GM19324 (cell line): ENCODE results near the gene HNF1A.

Experiments used
- ATAC-seq: cut with Tn5 transposase; IDR thresholded peaks from one replicate; pipeline ENCODE4 v1.9.1; 2021; ENCODE audit warnings: mild to moderate bottlenecking, moderate library complexity; ENCODE audit not compliant: unreplicated experiment, low FRiP score

The HNF1A gene

GRCh38 chr12:120956579-120957300 is 21.6 kb upstream of the HNF1A start:
- no peak for ATAC-seq

DNA sequence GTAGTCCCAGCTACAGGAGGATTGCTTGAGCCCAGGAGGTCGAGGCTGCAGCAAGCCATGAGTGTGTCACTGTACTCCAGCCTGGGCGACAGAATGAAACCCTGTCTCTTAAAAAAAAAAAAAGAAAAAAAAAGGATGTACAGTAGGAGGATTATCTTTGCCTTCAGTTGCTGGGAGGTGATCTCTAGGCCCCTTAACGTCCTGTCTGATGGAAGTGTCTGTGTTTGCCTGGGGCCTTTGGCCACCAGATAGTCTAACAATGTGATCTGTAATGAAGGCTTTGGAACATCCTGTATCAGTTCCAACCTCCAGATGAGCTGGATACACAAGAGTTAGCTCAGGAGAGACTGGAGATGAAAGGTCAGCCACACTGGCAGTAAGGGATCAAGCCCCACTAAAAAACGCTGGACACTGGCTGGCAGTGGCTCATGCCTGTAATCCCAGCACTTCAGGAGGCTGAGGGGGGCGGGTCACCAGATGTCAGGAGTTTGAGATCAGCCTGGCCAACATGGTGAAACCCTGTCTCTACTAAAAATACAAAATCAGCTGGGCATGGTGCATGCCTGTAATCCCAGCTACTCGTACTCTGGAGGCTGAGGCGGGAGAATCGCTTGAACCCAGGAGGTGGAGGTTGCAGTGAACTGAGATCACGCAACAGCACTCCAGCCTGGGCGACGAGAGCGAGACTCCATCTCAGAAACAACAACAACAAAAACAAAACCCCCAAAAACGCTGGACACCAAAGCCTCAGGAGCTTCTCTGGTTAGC is 19.0 kb upstream of the HNF1A start:
- ATAC-seq = no peak

DNA sequence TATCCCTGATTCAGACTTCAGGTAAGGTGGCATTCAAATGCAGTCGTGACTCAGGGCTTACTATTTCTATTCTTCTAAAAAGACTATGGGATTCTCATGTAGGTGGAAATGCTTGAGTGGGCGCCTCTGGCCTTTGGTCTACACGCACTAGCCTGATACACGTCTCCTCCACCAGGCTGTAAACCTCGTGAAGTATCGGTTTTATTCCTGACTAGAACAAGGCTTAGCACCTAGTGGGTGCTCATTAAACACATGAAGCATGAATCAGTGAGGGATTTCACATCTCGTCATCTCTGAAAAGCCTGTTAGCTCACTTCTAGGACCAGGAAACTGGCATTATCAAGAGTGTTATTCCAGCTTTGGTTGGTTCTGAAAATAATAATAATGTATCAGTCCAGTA is 17.7 kb upstream of the HNF1A start:
- ATAC-seq = no peak

- ATAC-seq = no peak
These were observed 16.5 kb upstream of the HNF1A start for GRCh38 chr12:120961604-120962531.

- ATAC-seq = no peak
These were observed 15.8 kb upstream of the HNF1A start for GRCh38 chr12:120962532-120963020.

DNA sequence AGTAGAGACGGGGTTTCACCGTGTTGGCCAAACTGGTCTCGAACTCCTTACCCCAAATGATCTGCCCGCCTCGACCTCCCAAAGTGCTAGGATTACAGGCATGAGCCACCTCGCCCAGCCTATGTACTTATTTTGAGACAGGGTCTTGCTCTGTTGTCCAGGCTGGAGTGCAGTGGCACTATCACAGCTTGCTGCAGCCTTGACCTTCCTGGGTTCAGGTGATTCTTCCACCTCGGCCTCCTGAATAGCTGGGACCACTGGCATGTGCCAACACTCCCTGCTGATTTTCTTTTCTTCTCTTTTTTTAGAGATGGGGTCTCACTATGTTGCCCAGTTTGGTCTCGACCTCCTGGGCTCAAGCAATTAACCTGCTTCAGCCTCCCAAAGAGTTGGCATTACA is 14.0 kb upstream of the HNF1A start:
- ATAC-seq = no peak

GRCh38 chr12:120965534-120966091 is 12.7 kb upstream of the HNF1A start:
- no peak for ATAC-seq

DNA sequence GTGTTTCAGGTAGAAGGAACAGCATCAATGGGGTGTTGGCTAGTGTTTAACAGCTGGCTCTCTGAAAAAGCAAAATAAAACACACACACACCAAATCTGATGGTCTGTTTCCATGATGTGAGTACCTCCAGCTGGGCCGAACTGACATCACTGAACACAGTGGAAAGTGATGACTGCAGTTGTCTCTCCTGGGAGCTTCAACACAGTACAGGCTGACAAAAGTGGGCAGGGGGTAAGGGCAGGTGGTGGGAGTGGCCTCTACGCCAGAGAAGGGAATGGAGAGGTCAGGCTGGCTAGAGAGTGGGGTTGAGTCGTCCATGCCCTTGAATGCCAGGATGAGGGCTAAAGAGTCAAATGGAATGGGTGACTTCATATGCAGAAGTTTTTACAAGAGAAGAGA is 8.0 kb upstream of the HNF1A start:
- no peak for ATAC-seq

DNA sequence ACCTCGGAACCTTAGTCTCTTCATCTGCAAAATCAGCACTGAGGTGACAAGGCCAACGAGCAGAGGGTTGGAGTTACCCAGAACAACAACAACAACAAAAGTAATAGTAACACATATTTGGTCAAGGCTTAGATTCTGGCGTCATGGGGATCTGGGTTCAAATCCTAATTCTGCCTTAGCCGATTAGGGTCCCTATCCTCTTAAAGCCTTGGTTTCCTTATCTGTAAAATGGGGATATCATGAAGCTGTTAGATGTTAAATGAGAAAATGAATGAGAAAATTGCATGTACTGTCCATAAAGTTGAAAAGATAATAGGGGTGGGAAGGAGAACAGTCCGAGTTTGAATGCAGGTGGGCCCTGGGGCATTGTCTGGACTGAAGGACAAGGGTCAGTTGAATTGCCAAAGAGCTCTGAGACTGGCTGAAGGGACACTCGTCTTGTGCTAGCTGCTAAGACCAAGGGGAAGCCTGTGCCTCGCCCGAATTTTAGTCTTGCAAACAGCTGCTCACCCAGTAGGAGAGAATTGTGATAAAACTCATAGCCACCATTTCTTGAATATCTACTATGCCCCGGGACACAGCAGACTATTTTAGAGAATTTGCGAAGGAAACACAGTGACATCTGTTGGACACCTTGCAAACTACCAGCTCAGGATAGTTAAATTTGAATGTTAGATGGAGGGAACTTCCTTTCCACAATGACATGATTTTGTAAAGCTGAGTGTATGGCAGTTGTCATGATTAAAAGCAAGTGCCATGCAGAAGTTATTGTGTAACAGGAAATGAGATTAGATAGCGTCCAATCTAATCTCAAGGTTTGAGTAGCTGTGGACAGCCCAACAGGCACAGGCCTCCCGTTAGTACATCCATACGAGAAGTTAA is 6.8 kb upstream of the HNF1A start:
- ATAC-seq = no peak

- no peak for ATAC-seq
These were observed 5.3 kb upstream of the HNF1A start for GRCh38 chr12:120972870-120973543.

DNA sequence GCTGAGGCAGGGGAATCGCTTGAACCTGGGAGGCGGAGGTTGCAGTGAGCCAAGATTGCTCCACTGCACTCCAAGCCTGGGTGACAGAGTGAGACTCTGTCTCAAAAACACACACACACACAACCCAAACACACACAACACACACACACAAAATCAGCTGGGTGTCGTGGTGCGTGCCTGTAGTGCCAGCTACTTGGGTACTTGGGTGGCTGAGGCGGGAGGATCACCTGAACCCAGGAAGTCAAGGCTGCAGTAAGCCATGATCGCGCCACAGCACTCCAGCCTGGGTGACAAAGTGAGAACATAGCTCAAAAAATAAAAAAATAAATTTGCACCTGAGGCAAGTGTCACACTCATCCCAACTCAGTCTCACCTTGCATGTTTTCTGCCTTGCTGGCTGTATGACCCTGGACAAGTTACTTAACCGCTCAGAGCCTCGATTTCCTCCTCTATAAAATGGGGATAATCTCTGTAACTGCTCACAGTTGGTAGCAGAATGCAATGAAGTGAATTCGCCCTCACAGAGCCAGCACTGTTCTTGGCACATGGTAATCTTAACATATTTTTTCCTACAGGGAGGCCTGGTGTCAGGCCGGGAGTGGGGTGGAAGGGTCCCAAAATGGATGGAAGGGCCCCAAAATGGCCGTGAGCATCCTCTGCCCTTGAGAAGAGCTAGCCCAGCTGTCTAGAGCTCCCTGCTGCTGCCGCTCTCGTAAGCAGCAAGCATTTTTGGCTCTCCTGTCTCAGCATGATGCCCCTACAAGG is 630 bp upstream of the HNF1A start:
- ATAC-seq = no peak

DNA sequence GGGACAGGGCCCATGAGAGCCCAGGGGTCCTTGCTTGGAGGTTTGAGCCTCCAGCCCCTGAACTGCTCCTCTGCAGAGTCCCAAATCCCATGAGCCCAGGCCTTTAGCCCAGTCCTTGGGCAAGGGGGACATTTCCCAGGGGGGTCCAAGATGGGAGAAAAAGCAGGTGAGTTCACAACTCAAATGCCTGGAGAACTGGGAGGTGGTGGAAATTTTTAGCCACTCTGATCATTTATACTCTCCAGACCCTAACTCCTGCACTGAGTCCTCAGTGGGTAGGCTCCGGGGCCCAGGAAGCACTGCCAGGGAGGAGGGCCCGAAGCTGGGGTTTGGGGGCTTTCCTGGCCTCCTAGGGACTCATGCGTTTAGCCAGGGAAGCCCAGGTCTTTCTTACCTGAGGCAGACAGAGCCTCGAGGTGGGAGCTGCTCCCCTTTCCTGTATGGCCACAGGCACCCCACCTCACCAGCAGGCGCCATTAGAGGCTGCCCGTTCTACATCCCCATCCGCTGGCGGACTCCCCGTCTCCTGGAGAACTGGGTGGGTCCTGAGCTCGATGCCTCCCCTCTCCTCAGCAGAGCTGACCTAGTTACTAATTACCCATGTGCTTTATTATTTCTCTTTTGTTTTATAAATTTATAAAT is 998 bp downstream of the HNF1A start:
- no peak for ATAC-seq

DNA sequence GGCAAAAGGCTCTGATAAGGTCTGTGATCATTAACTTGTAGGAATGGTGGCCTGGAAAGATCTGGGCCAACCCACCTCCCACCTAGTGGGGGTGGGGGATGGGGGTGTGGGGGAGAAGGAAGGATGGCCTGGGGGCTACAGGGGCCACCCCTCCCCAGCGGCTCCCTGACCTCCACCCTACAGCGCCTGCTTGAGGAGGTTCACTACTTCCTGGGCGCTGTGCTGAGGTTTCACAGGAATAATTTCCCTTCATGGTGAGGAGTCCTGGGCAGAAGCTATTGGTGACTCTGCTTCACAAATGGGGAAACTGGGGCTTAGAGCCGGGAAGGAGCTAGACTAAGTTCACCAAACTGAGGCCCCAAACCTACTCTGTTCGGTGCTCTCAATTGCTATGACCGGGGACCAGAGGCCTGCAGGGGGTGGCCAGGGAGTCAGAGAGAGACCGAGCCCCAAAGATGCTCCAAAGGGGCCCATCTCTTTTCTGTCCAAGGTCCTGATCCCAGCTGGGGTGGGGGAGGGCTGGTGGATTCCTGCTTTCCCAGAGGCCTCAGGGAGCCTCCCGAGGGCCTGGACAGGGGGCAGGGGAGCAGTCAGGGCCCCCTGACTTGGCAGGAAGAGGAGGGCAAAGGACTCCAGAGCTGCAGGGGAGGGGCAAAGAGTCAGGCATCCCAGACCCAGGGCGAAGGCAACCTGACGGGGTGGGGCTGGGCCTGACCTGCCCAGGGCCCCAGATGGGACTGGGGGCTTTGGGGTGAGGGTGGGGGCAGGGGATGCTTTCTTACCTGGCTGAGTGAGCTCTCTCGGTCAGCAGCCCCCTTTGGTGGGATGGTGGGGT is 1.7 kb downstream of the HNF1A start:
- ATAC-seq = no peak

DNA sequence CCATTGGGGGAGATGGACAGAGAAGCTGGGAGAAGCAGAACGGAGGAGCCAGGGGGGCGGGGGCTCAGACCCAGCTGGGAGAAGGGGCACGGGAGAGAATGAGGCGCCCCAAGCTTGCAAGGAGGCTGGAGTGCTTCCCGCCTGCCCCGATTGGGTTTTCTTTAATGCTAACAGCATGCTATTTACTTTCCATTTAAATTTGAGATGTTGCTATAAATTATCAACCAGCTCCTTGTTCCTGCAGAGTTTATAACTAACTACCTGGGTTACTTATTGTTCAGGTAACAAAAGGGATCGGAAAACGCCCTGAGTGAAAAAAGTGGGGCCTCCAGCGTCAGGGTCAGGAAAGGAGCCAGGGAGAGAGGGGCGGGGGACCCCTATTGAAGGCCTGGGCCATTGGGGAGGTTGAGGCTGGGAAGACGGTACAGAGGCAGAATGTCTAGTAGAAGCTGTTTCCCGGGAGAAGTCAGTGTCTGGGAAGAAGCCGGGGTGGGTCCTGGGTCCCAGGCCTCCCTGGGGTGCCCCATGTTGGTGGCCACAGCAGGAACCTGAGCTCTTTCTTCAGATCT is 2.5 kb downstream of the HNF1A start:
- no peak for ATAC-seq

- no peak for ATAC-seq
These were observed 3.1 kb downstream of the HNF1A start for GRCh38 chr12:120981407-120981941.

- ATAC-seq = no peak
These were observed 4.3 kb downstream of the HNF1A start for GRCh38 chr12:120982659-120983058.
